GM19328 (cell line): ENCODE data around the gene MAMDC4.

ENCODE experiments used
- ATAC-seq: cut with Tn5 transposase; IDR thresholded peaks from one replicate; pipeline ENCODE4 v1.9.1; 2021; ENCODE audit warnings: mild to moderate bottlenecking, moderate library complexity; ENCODE audit not compliant: unreplicated experiment

Gene MAMDC4

GRCh38 chr9:136885950-136886578, 33.9 kb downstream of the MAMDC4 start, which contains the start of gene TRAF2:
TRAF2 (plus strand) TSS chr9:136886516; CDS start chr9:136898741, 12,225 bp downstream.
- ATAC-seq: peak; percentile 88

GRCh38 chr9:136886610-136887597, 34.8 kb downstream of the MAMDC4 start:
- peak; percentile 23 for ATAC-seq

GRCh38 chr9:136888454-136888853, 36.3 kb downstream of the MAMDC4 start:
- ATAC-seq: no peak

- no peak for ATAC-seq
Observed at GRCh38 chr9:136889858-136890257, 37.7 kb downstream of the MAMDC4 start.

- no peak for ATAC-seq
Observed at GRCh38 chr9:136890661-136891060, 38.5 kb downstream of the MAMDC4 start.

GRCh38 chr9:136896027-136896426, 43.9 kb downstream of the MAMDC4 start:
- ATAC-seq: no peak

GRCh38 chr9:136898483-136899100, 46.4 kb downstream of the MAMDC4 start:
- no peak for ATAC-seq

GRCh38 chr9:136899196-136899595, 47.0 kb downstream of the MAMDC4 start:
- ATAC-seq: no peak

GRCh38 chr9:136900556-136900955, 48.4 kb downstream of the MAMDC4 start:
- ATAC-seq: no peak

- ATAC-seq: no peak
Observed at GRCh38 chr9:136900988-136901515, 48.9 kb downstream of the MAMDC4 start.

- ATAC-seq: no peak
Observed at GRCh38 chr9:136901516-136902258, 49.5 kb downstream of the MAMDC4 start.

- ATAC-seq: no peak
Observed at GRCh38 chr9:136902259-136902821, 50.2 kb downstream of the MAMDC4 start.

GRCh38 chr9:136903041-136903554, 51.0 kb downstream of the MAMDC4 start:
- ATAC-seq: no peak

- ATAC-seq: no peak
Observed at GRCh38 chr9:136906266-136906665, 54.1 kb downstream of the MAMDC4 start.

GRCh38 chr9:136907011-136907914, 55.1 kb downstream of the MAMDC4 start:
- no peak for ATAC-seq
